Measurements from ENCODE around the gene B3GAT2. TPM values are rescaled to one million over a fixed set of nuclear protein-coding genes. Genes with fewer than 3 reads are reported as not detected.

B3GAT2 gene
- total RNA-seq, 1 experiment from 2014 or later, result 0.09 TPM

GRCh38 chr6:70872469-70872868 is 84.4 kb downstream of the B3GAT2 start:
- intact Hi-C loops (cut with micrococcal nuclease; ENCODE audit: unreplicated experiment), result no loop called here
- H3K36me3 Mint-ChIP-seq (ENCODE audit: insufficient read depth, unreplicated experiment), result no peaks in the 10 kb centered on the region
- peaks cover 13% of the 10 kb centered on the region for H3K27me3 Mint-ChIP-seq (ENCODE audit: unreplicated experiment)
- no peak for DNase-seq
- no peak overlapping the region for H3K4me3 Mint-ChIP-seq (ENCODE audit: low read depth, unreplicated experiment)
- H3K27ac Mint-ChIP-seq (ENCODE audit: unreplicated experiment), result no peak overlapping the region
- BruUV-seq (replicated peaks), result no TSS peak
- TF ChIP-seq CTCF (IDR thresholded peaks at IDR 0.05; ENCODE audit: unreplicated experiment), result no peak
- no peaks in the 10 kb centered on the region for H3K4me1 Mint-ChIP-seq (ENCODE audit: low read depth, unreplicated experiment)
- CTCF ChIA-PET, result no interaction called here
- peaks cover 7% of the 10 kb centered on the region for H3K9me3 Mint-ChIP-seq (ENCODE audit: low read depth, unreplicated experiment)

- Mint-ChIP-seq H3K36me3 (ENCODE audit: insufficient read depth, unreplicated experiment) (peaks cover 4% of the 10 kb centered on the region), H3K9me3 (ENCODE audit: low read depth, unreplicated experiment) (no peaks in the 10 kb centered on the region), H3K4me1 (ENCODE audit: low read depth, unreplicated experiment) (no peaks in the 10 kb centered on the region), H3K27me3 (ENCODE audit: unreplicated experiment) (no peaks in the 10 kb centered on the region), H3K4me3 (ENCODE audit: low read depth, unreplicated experiment) (no peak overlapping the region), H3K27ac (ENCODE audit: unreplicated experiment) (no peak overlapping the region)
- no peak for TF ChIP-seq CTCF (IDR thresholded peaks at IDR 0.05; ENCODE audit: unreplicated experiment)
- intact Hi-C loops (cut with micrococcal nuclease; ENCODE audit: unreplicated experiment), result no loop called here
- CTCF ChIA-PET, result interaction anchor here (0.6 kb wide), 1 partner anchor 10 kb away, joined by 3 read pairs; no protein-coding TSS in a partner anchor
- DNase-seq, result no peak
- BruUV-seq (replicated peaks), result no TSS peak
These were observed 92.5 kb downstream of the B3GAT2 start for GRCh38 chr6:70864401-70864800.

- intact Hi-C loops (cut with micrococcal nuclease; ENCODE audit: unreplicated experiment), result no loop called here
- TF ChIP-seq CTCF (IDR thresholded peaks at IDR 0.05; ENCODE audit: unreplicated experiment), result no peak
- Mint-ChIP-seq H3K9me3 (ENCODE audit: low read depth, unreplicated experiment) (no peaks in the 10 kb centered on the region), H3K27ac (ENCODE audit: unreplicated experiment) (no peak overlapping the region), H3K27me3 (ENCODE audit: unreplicated experiment) (no peaks in the 10 kb centered on the region), H3K4me3 (ENCODE audit: low read depth, unreplicated experiment) (no peak overlapping the region), H3K4me1 (ENCODE audit: low read depth, unreplicated experiment) (no peaks in the 10 kb centered on the region), H3K36me3 (ENCODE audit: insufficient read depth, unreplicated experiment) (peaks cover 4% of the 10 kb centered on the region)
- DNase-seq, result no peak
- CTCF ChIA-PET, result no interaction called here
- BruUV-seq (replicated peaks), result no TSS peak
These were observed 93.5 kb downstream of the B3GAT2 start for GRCh38 chr6:70863343-70863742.

GRCh38 chr6:70860920-70861319 is 95.9 kb downstream of the B3GAT2 start:
- H3K27ac Mint-ChIP-seq (ENCODE audit: unreplicated experiment), result no peak overlapping the region
- no peaks in the 10 kb centered on the region for H3K4me1 Mint-ChIP-seq (ENCODE audit: low read depth, unreplicated experiment)
- CTCF ChIA-PET, result no interaction called here
- H3K4me3 Mint-ChIP-seq (ENCODE audit: low read depth, unreplicated experiment), result no peak overlapping the region
- H3K9me3 Mint-ChIP-seq (ENCODE audit: low read depth, unreplicated experiment), result no peaks in the 10 kb centered on the region
- peaks cover 4% of the 10 kb centered on the region for H3K36me3 Mint-ChIP-seq (ENCODE audit: insufficient read depth, unreplicated experiment)
- no peak for TF ChIP-seq CTCF (IDR thresholded peaks at IDR 0.05; ENCODE audit: unreplicated experiment)
- intact Hi-C loops (cut with micrococcal nuclease; ENCODE audit: unreplicated experiment), result no loop called here
- no peaks in the 10 kb centered on the region for H3K27me3 Mint-ChIP-seq (ENCODE audit: unreplicated experiment)
- DNase-seq, result no peak
- BruUV-seq (replicated peaks), result no TSS peak
